ENCODE data around the gene CLCN5. TPM values are rescaled to one million over a fixed set of nuclear protein-coding genes. Genes with fewer than 3 reads are reported as not detected.

The CLCN5 gene
- total RNA-seq, 1 donor, result 2.2 TPM

DNA sequence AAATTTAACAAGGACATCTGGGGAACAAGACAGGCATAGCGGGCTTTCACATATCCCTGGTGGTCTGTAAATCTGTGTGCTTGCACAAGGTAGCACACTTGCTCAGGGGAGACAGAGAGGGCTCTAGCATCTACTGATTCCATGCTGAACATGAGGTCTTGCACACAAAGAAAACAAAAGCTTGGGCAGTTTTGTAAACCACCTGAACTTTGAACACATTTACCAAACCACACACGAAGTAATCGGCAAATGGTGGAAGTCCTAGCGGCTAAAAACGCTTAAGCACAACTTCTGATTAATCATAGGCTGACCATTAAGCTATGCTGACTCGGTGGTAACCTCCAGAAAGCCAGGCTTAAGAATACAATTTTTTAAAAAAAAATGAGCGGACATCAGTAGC lies 225.6 kb downstream of the CLCN5 start:
- no peak for DNase-seq (ENCODE audit: low read depth in 2 of 3, low spot score in 2 of 3)

Small RNAs within 50 kb of the gene (small RNA-seq; reads per million reads assigned to genes)
- gene MIR188 (1.2 reads per million, percentile 44 among the genes with 10 or more reads in this experiment), gene MIR362 (66.4 reads per million, percentile 97 among the genes with 10 or more reads in this experiment), gene MIR500A (15.5 reads per million, percentile 94 among the genes with 10 or more reads in this experiment), gene MIR500B (0.27 reads per million), gene MIR501 (3.2 reads per million, percentile 80 among the genes with 10 or more reads in this experiment), gene MIR502 (12.1 reads per million, percentile 93 among the genes with 10 or more reads in this experiment), gene MIR532 (359 reads per million, percentile 98 among the genes with 10 or more reads in this experiment), gene MIR660 (243 reads per million, percentile 98 among the genes with 10 or more reads in this experiment), gene RNU6-421P (not detected)

Other genes starting within 250 kb of the CLCN5 start
- gene PAGE1, start 226.6 kb upstream of the CLCN5 start, total RNA-seq, result not detected
- not detected for gene PAGE4, start 93.3 kb upstream of the CLCN5 start, total RNA-seq
- 7.3 TPM for gene USP27X, start 43.1 kb upstream of the CLCN5 start, total RNA-seq

All from hematopoietic multipotent progenitor cell (in vitro differentiated cells).